CD14-positive monocyte (primary cell): ENCODE results near the gene ZNF132. TPM values are rescaled to one million over a fixed set of nuclear protein-coding genes. Genes with fewer than 3 reads are reported as not detected.
"Not testable (repeated sequence)": the region's sequence is repeated elsewhere in the genome, so short reads cannot be mapped to it uniquely, and the experiment has no call there.

Experiments
- DNase-seq, 3 donors: peaks; one replicate each; pipeline ENCODE4 v3.0.0-alpha.2; 2011 to 2022
- H2AFZ ChIP-seq: 2 replicates; pipeline ENCODE4 v1.6.0; 2012; ENCODE audit warnings: mild to moderate bottlenecking, low read depth, low read length, inconsistent platforms; ENCODE audit not compliant: insufficient read depth, poor library complexity, severe bottlenecking
- H3K27ac ChIP-seq, 2 donors: 1 replicate in 1 of 2; 2 replicates in 1 of 2; pipeline ENCODE4 v1.5.1; 2012 to 2013; ENCODE audit warnings: low read length in 2 of 2, control low read depth in 1 of 2, inconsistent platforms in 1 of 2, low read depth in 1 of 2, mild to moderate bottlenecking in 1 of 2
- H3K27me3 ChIP-seq, 2 donors: one replicate each; pipeline versions ENCODE4 v1.6.0 to v1.6.1; 2011 to 2013; ENCODE audit warnings: low read length in 2 of 2; ENCODE audit not compliant: control insufficient read depth in 2 of 2, insufficient read depth in 2 of 2
- H3K36me3 ChIP-seq, 2 donors: replicated peaks in 1 of 2; 1 replicate in 1 of 2; 2 replicates in 1 of 2; pipeline versions ENCODE4 v1.5.1 to v1.6.1; 2012 to 2013; ENCODE audit warnings: low read length in 2 of 2, control low read depth in 1 of 2, inconsistent platforms in 1 of 2, mild to moderate bottlenecking in 1 of 2; ENCODE audit not compliant: insufficient read depth in 2 of 2, control insufficient read depth in 1 of 2
- H3K4me1 ChIP-seq, 2 donors: 1 replicate in 1 of 2; 2 replicates in 1 of 2; pipeline versions ENCODE4 v1.5.1 to v1.6.1; 2012 to 2013; ENCODE audit warnings: low read length in 2 of 2, control low read depth in 1 of 2, inconsistent platforms in 1 of 2, mild to moderate bottlenecking in 1 of 2, moderate library complexity in 1 of 2; ENCODE audit not compliant: insufficient read depth in 2 of 2, control insufficient read depth in 1 of 2
- H3K4me2 ChIP-seq: replicated peaks from 2 replicates; pipeline ENCODE3; 2012; ENCODE audit warnings: low read length, moderate library complexity, mild to moderate bottlenecking; ENCODE audit not compliant: poor library complexity, severe bottlenecking; ENCODE audit errors: extremely low read depth
- H3K4me3 ChIP-seq, 3 experiments: fragments of 200-600 bp in 1 of 3; sonication (generic) in 1 of 3; replicated peaks in 1 of 3; 1 replicate in 2 of 3; 2 replicates in 1 of 3; pipeline ENCODE4 v1.5.1; 2011 to 2013; ENCODE audit warnings: low read length in 3 of 3, mild to moderate bottlenecking in 3 of 3, control low read depth in 2 of 3, low read depth in 2 of 3, inconsistent platforms in 1 of 3, moderate library complexity in 1 of 3
- H3K79me2 ChIP-seq: 2 replicates; pipeline ENCODE4 v1.6.0; 2012; ENCODE audit warnings: mild to moderate bottlenecking, control low read depth, inconsistent platforms, low read length, moderate library complexity; ENCODE audit not compliant: insufficient read depth
- H3K9ac ChIP-seq: 2 replicates; pipeline ENCODE4 v1.6.0; 2017; ENCODE audit warnings: low read length, mild to moderate bottlenecking; ENCODE audit not compliant: insufficient read depth, poor library complexity, severe bottlenecking
- H3K9me3 ChIP-seq, 2 donors: replicated peaks in 1 of 2; 1 replicate in 1 of 2; 2 replicates in 1 of 2; pipeline versions ENCODE4 v1.5.1 to v1.6.1; 2012 to 2013; ENCODE audit warnings: low read length in 2 of 2, control low read depth in 1 of 2; ENCODE audit not compliant: control insufficient read depth in 1 of 2, insufficient read depth in 1 of 2
- H4K20me1 ChIP-seq: 2 replicates; pipeline ENCODE4 v1.6.0; 2012; ENCODE audit warnings: mild to moderate bottlenecking, low read length, control low read depth, moderate library complexity; ENCODE audit not compliant: insufficient read depth
- H3K27ac Mint-ChIP-seq, 7 donors: one replicate each; pipeline ENCODE4 v1.8.0; 2020; ENCODE audit warnings: mild to moderate bottlenecking in 7 of 7, mixed read lengths in 7 of 7, moderate library complexity in 6 of 7, inconsistent platforms in 2 of 7
- H3K27me3 Mint-ChIP-seq, 3 donors: one replicate each; pipeline ENCODE4 v1.8.0; 2021 to 2022; ENCODE audit warnings: low read depth in 3 of 3, mild to moderate bottlenecking in 3 of 3, mixed read lengths in 3 of 3, moderate library complexity in 3 of 3, inconsistent platforms in 1 of 3
- H3K36me3 Mint-ChIP-seq, 2 donors: one replicate each; pipeline ENCODE4 v1.8.0; 2020; ENCODE audit warnings: mixed read lengths in 2 of 2, inconsistent platforms in 1 of 2, mild to moderate bottlenecking in 1 of 2
- H3K4me1 Mint-ChIP-seq: one replicate; pipeline ENCODE4 v1.8.0; 2020; ENCODE audit warnings: mild to moderate bottlenecking, mixed read lengths
- H3K4me3 Mint-ChIP-seq, 2 donors: one replicate each; pipeline ENCODE4 v1.8.0; 2020; ENCODE audit warnings: mild to moderate bottlenecking in 2 of 2, mixed read lengths in 2 of 2, moderate library complexity in 1 of 2
- H3K9me3 Mint-ChIP-seq, 7 donors: one replicate each; pipeline ENCODE4 v1.8.0; 2020 to 2022; ENCODE audit warnings: mixed read lengths in 7 of 7, mild to moderate bottlenecking in 6 of 7, moderate library complexity in 6 of 7, inconsistent platforms in 2 of 7
- WGBS: methylation state at CpG from one replicate; pipeline ENCODE4 v1.1.5; 2013; ENCODE audit warnings: missing lambda C conversion rate; ENCODE audit not compliant: insufficient coverage; 5-methylcytosine and 5-hydroxymethylcytosine counted together
- intact Hi-C, 2 donors: fragments of 100-400 bp; cut with micrococcal nuclease; formaldehyde crosslinking; loops; one replicate each; pipeline versions ENCODE4 v1.15.0 to v1.15.1; 2023
- polyA plus RNA-seq, 3 donors: library from polyadenylated mRNA; depleted of rRNA in 1 of 3; unstranded in 2 of 3; stranded (reverse) in 1 of 3; fragments of 300-500 nt in 2 of 3; fragments of >200 nt in 1 of 3; fragmentation: Illumina TruSeq in 2 of 3; gene quantifications; 1 replicate in 2 of 3; 2 replicates in 1 of 3; pipeline ENCODE4 v1.2.3, GENCODE V29; 2012 to 2021
- TF ChIP-seq, protein P1 (sequence below): fragments of 200-600 bp; IDR thresholded peaks from one replicate; pipeline ENCODE4 v1.8.0; 2022; ENCODE audit warnings: antibody characterized with exemption, mild to moderate bottlenecking

Gene ZNF132
- polyA plus RNA-seq, 3 donors = 0.40 to 0.92 (median 0.75) TPM

DNA sequence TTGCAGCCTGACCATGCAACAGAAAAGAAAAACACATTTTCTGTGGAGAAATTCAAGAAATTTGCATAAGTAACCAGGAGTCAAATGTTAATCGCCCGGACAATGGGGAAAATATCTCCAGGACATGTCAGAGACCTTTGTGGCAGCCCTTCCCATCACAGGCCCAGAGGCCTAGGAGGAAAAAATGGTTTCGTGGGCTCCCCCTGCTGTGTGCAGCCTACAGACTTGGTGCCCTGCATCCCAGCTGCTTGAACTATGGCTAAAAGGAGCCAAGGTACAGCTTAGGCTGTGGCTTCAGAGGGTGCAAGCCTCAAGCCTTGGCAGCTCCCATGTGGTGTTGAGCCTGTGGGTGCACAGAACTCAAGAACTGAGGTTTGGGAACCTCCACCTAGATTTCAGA, 8.9 kb upstream of the ZNF132 start:
- H3K27me3 ChIP-seq, H3K79me2 ChIP-seq, H3K27ac Mint-ChIP-seq, DNase-seq, H3K36me3 Mint-ChIP-seq, intact Hi-C loops, H2AFZ ChIP-seq, H3K4me3 ChIP-seq, H3K27ac ChIP-seq, H3K36me3 ChIP-seq, H3K4me2 ChIP-seq, H3K4me3 Mint-ChIP-seq, H3K9ac ChIP-seq, H4K20me1 ChIP-seq: not testable (repeated sequence)
- Mint-ChIP-seq H3K27me3 (peaks cover 7 to 19% (median 18%) of the 10 kb centered on the region in 3 donors), H3K4me1 (peaks cover 16% of the 10 kb centered on the region), H3K9me3 (peaks cover 16 to 39% (median 35%) of the 10 kb centered on the region in 7 donors)
- 86% methylated on average over 3 of the region's 3 CpGs for WGBS
- Histone ChIP-seq H3K4me1 (peaks cover 11 to 15% of the 10 kb centered on the region in 2 donors), H3K9me3 (peaks cover 20 to 24% of the 10 kb centered on the region in 2 donors)

DNA sequence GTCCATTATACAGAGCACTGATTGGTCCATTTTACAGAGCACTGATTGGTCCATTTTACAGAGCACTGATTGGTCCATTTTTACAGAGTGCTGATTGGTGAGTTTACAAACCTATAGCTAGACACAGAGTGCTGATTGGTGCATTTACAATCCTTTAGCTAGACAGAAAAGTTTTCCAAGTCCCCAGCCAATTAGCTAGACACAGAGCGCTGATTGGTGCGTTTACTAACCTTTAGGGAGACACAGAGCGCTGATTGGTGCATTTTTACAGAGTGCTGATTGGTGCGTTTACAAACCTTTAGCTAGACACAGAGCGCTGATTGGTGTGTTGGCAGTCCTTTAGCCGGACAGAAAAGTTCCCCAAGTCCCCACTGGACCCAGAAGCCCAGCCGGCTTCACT, 3.0 kb upstream of the ZNF132 start:
- H3K27ac ChIP-seq, H3K4me3 Mint-ChIP-seq, intact Hi-C loops, H3K27ac Mint-ChIP-seq, H3K4me2 ChIP-seq, H3K4me3 ChIP-seq, H3K9ac ChIP-seq, H2AFZ ChIP-seq, H3K79me2 ChIP-seq, H3K36me3 ChIP-seq, H3K27me3 ChIP-seq, DNase-seq, H4K20me1 ChIP-seq: not testable (repeated sequence)
- peaks cover 12 to 25% (median 13%) of the 10 kb centered on the region in 3 donors for H3K27me3 Mint-ChIP-seq
- WGBS = 86% methylated on average over 7 of the region's 7 CpGs
- peaks cover 16% of the 10 kb centered on the region in 2 donors for H3K4me1 ChIP-seq
- peaks cover 16% of the 10 kb centered on the region for H3K4me1 Mint-ChIP-seq
- peaks cover 12 to 18% of the 10 kb centered on the region in 2 donors for H3K36me3 Mint-ChIP-seq
- peaks cover 41 to 69% (median 62%) of the 10 kb centered on the region in 7 donors for H3K9me3 Mint-ChIP-seq
- H3K9me3 ChIP-seq = peaks cover 27 to 46% of the 10 kb centered on the region in 2 donors

DNA sequence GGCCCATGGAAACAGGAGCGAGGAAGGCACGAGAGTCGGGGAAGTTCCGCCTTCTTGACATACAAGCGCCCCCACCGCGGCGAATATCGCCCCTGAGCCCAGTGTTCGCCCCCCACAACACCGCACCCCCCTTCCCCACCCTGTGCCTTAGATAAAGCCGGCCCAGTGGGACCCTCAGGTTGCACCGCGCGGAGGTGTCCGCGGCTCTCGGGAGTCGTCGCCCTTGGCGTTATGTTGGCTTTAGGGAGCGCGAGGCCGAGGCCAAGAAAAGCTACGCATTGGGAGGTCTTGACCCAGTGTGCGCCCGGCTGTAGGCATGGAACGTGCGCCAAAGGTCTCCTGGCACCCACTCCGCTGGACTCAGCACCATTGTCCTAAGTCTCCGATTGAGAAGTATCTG, 603 bp upstream of the ZNF132 start:
- Histone ChIP-seq H3K9me3 (peaks cover 41 to 65% of the 10 kb centered on the region in 2 donors), H3K36me3 (peaks cover 11 to 27% of the 10 kb centered on the region in 2 donors), H3K4me1 (peaks cover 16% of the 10 kb centered on the region in 2 donors), H3K4me3 (peak overlapping the region; percentile 27 to 81 (median 79)), H3K27me3 (peaks cover 0 to 3% of the 10 kb centered on the region in 2 donors), H3K27ac (peak overlapping the region; percentile 81 to 93), H2AFZ (peak overlapping the region; percentile 94), H3K9ac (peak overlapping the region; percentile 59), H3K4me2 (peak overlapping the region; percentile 76), H3K79me2 (peaks cover 8% of the 10 kb centered on the region), H4K20me1 (no peaks in the 10 kb centered on the region)
- H3K4me3 Mint-ChIP-seq = peak overlapping the region; percentile 86 to 93
- H3K9me3 Mint-ChIP-seq = peaks cover 54 to 78% (median 69%) of the 10 kb centered on the region in 7 donors
- peaks cover 32 to 42% of the 10 kb centered on the region in 2 donors for H3K36me3 Mint-ChIP-seq
- DNase-seq = no peak
- peaks cover 3 to 15% (median 14%) of the 10 kb centered on the region in 3 donors for H3K27me3 Mint-ChIP-seq
- intact Hi-C loops = loop anchor here in 1 of 2 donors (1.0 to 2.0 kb wide), 3 partner anchors 11 to 53 kb away; partner anchors contain the start of genes RPS5 and ZNF324B
- WGBS = 13% methylated on average over 31 of the region's 31 CpGs
- H3K4me1 Mint-ChIP-seq = peaks cover 16% of the 10 kb centered on the region
- H3K27ac Mint-ChIP-seq = peak overlapping the region; percentile 93 to 98 (median 95)
- TF ChIP-seq, protein P1, sequence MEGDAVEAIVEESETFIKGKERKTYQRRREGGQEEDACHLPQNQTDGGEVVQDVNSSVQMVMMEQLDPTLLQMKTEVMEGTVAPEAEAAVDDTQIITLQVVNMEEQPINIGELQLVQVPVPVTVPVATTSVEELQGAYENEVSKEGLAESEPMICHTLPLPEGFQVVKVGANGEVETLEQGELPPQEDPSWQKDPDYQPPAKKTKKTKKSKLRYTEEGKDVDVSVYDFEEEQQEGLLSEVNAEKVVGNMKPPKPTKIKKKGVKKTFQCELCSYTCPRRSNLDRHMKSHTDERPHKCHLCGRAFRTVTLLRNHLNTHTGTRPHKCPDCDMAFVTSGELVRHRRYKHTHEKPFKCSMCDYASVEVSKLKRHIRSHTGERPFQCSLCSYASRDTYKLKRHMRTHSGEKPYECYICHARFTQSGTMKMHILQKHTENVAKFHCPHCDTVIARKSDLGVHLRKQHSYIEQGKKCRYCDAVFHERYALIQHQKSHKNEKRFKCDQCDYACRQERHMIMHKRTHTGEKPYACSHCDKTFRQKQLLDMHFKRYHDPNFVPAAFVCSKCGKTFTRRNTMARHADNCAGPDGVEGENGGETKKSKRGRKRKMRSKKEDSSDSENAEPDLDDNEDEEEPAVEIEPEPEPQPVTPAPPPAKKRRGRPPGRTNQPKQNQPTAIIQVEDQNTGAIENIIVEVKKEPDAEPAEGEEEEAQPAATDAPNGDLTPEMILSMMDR = no peak
